HCT116 (cell line): ENCODE results near the gene RETREG1. TPM values are rescaled to one million over a fixed set of nuclear protein-coding genes. Genes with fewer than 3 reads are reported as not detected.

Experiments
- ATAC-seq: fragments of 200-7000 bp; cut with Tn5 transposase; 2 replicates; pipeline ENCODE4 v1.9.1; 2020; ENCODE audit warnings: mild to moderate bottlenecking, moderate library complexity
- BruUV-seq: library from RNA; stranded (reverse); fragments of 400-500 nt; replicated peaks from 2 replicates; lab custom pipeline; 2021; lab: Mats Ljungman, UMichigan
- CTCF ChIA-PET: fragments of 300-600 bp; sonication (Branson Sonifier 250); formaldehyde crosslinking; loops from one replicate; lab custom pipeline; 2021; ENCODE audit warnings: antibody characterized with exemption; lab: Charles Lee
- POLR2A ChIA-PET: fragments of 300-600, 350-600 bp; sonication (Branson Sonifier 250); formaldehyde crosslinking; loops from one replicate; lab custom pipeline; 2021; ENCODE audit warnings: antibody characterized with exemption; lab: Charles Lee
- RAD21 ChIA-PET, 2 experiments: fragments of 300-600 bp; sonication (Branson Sonifier 250); formaldehyde crosslinking; loops; one replicate each; lab custom pipeline; 2023; ENCODE audit warnings: low total read pairs in 2 of 2; ENCODE audit not compliant: uncharacterized antibody in 2 of 2, unreplicated experiment in 2 of 2, low non-redundant PET in 1 of 2; lab: Charles Lee
- DNase-seq: peaks from one replicate; pipeline ENCODE4 v3.0.0-alpha.2; 2010; ENCODE audit warnings: low read depth, low spot score
- H2AFZ ChIP-seq: fragments of 200-600 bp; shearing (Covaris generic), sonication (generic); 2 replicates; pipeline ENCODE4 v1.6.1; 2017; ENCODE audit warnings: low read depth, mixed run types, mixed read lengths, antibody characterized with exemption, low read length; ENCODE audit not compliant: poor library complexity, severe bottlenecking
- H3K27ac ChIP-seq: 2 replicates; pipeline ENCODE4 v1.5.1; 2012; ENCODE audit warnings: low read depth, low read length
- H3K27me3 ChIP-seq: fragments of 200-600 bp; sonication (generic); 2 replicates; pipeline ENCODE4 v1.6.1; 2016; ENCODE audit warnings: mixed run types, low read length, mixed read lengths; ENCODE audit not compliant: insufficient read depth
- H3K36me3 ChIP-seq, 2 experiments: fragments of 200-500 bp in 1 of 2; fragments of 200-600 bp in 1 of 2; sonication (Bioruptor generic) in 1 of 2; sonication (generic) in 1 of 2; 2 replicates each; pipeline versions ENCODE4 v1.5.1 to v1.6.1; 2014 to 2016; ENCODE audit warnings: low read length in 2 of 2, inconsistent platforms in 1 of 2, mixed read lengths in 1 of 2, mixed run types in 1 of 2; ENCODE audit not compliant: insufficient read depth in 2 of 2, control insufficient read depth in 1 of 2
- H3K4me1 ChIP-seq, 2 experiments: fragments of 200-600 bp in 1 of 2; sonication (generic) in 1 of 2; 2 replicates each; pipeline versions ENCODE4 v1.5.1 to v1.6.1; 2012 to 2017; ENCODE audit warnings: low read length in 2 of 2, inconsistent platforms in 1 of 2, mild to moderate bottlenecking in 1 of 2, mixed read lengths in 1 of 2, mixed run types in 1 of 2, moderate library complexity in 1 of 2; ENCODE audit not compliant: insufficient read depth in 2 of 2, control insufficient read depth in 1 of 2
- H3K4me2 ChIP-seq: fragments of 200-600 bp; sonication (generic); 2 replicates; pipeline ENCODE4 v1.6.1; 2017; ENCODE audit warnings: mixed run types, low read length, mixed read lengths
- H3K4me3 ChIP-seq, 2 experiments: fragments of 200-600 bp in 1 of 2; sonication (generic) in 1 of 2; replicated peaks in 1 of 2; 2 replicates each; pipeline ENCODE4 v1.5.1; 2011 to 2016; ENCODE audit warnings: low read length in 2 of 2, control low read depth in 1 of 2, low read depth in 1 of 2, mild to moderate bottlenecking in 1 of 2, mixed read lengths in 1 of 2, mixed run types in 1 of 2
- H3K79me2 ChIP-seq: fragments of 200-600 bp; sonication (generic); 2 replicates; pipeline ENCODE4 v1.6.1; 2017; ENCODE audit warnings: mild to moderate bottlenecking, mixed run types, low read length, moderate library complexity, mixed read lengths; ENCODE audit not compliant: insufficient read depth
- H3K9ac ChIP-seq: fragments of 200-600 bp; sonication (generic); 2 replicates; pipeline ENCODE4 v1.6.1; 2016; ENCODE audit warnings: low read length, mixed read lengths
- H3K9me2 ChIP-seq: fragments of 200-600 bp; sonication (generic), shearing (Covaris generic); 2 replicates; pipeline ENCODE4 v1.6.1; 2017; ENCODE audit warnings: mixed run types, mild to moderate bottlenecking, moderate library complexity; ENCODE audit not compliant: insufficient read depth
- H3K9me3 ChIP-seq, 2 experiments: fragments of 200-500 bp in 1 of 2; fragments of 200-600 bp in 1 of 2; sonication (Bioruptor generic) in 1 of 2; sonication (generic) in 1 of 2; 2 replicates each; pipeline ENCODE4 v1.6.1; 2014 to 2017; ENCODE audit warnings: low read length in 2 of 2, mixed read lengths in 2 of 2, inconsistent platforms in 1 of 2, low read depth in 1 of 2, mild to moderate bottlenecking in 1 of 2, mixed run types in 1 of 2, moderate library complexity in 1 of 2; ENCODE audit not compliant: control insufficient read depth in 1 of 2, insufficient read depth in 1 of 2
- H4K20me1 ChIP-seq: fragments of 200-600 bp; sonication (generic), shearing (Covaris generic); 2 replicates; pipeline ENCODE4 v1.6.1; 2017; ENCODE audit warnings: mixed run types, mild to moderate bottlenecking, moderate library complexity; ENCODE audit not compliant: insufficient read depth
- ATF3 ChIP-seq: IDR thresholded peaks from 2 replicates; pipeline ENCODE4 v1.6.1; 2012
- CBX3 ChIP-seq: IDR thresholded peaks from 2 replicates; pipeline ENCODE4 v1.6.1; 2012; ENCODE audit warnings: low read depth
- CEBPB ChIP-seq: IDR thresholded peaks from 2 replicates; pipeline ENCODE4 v1.6.1; 2012; ENCODE audit warnings: low read depth
- CTCF ChIP-seq, 3 experiments: fragments of 200-600 bp in 1 of 3; sonication (generic) in 1 of 3; IDR thresholded peaks in 2 of 3; conservative IDR thresholded peaks in 1 of 3; 2 replicates each; pipeline ENCODE4 v1.5.1; 2012 to 2017; ENCODE audit warnings: low read depth in 2 of 3, low read length in 2 of 3, antibody characterized with exemption in 1 of 3, borderline replicate concordance in 1 of 3, control low read depth in 1 of 3, mild to moderate bottlenecking in 1 of 3, mixed read lengths in 1 of 3, mixed run types in 1 of 3, moderate library complexity in 1 of 3; ENCODE audit not compliant: insufficient read depth in 1 of 3
- EZH2 ChIP-seq: fragments of 200-600 bp; sonication (generic); IDR thresholded peaks from 2 replicates; pipeline ENCODE4 v1.6.1; 2017; ENCODE audit warnings: antibody characterized with exemption, mixed run types
- EZH2phosphoT487 ChIP-seq: fragments of 200-600 bp; IDR thresholded peaks from 2 replicates; pipeline ENCODE4 v1.6.1; 2018; ENCODE audit warnings: antibody characterized with exemption, borderline replicate concordance
- JUND ChIP-seq: IDR thresholded peaks from 2 replicates; pipeline ENCODE4 v1.6.1; 2012
- MAX ChIP-seq: IDR thresholded peaks from 2 replicates; pipeline ENCODE4 v1.6.1; 2012
- RAD21 ChIP-seq: IDR thresholded peaks from 2 replicates; pipeline ENCODE4 v1.6.1; 2012; ENCODE audit warnings: low read depth, mild to moderate bottlenecking
- REST ChIP-seq: IDR thresholded peaks from 2 replicates; pipeline ENCODE4 v1.6.1; 2012; ENCODE audit warnings: low read depth
- SIN3A ChIP-seq: IDR thresholded peaks from 2 replicates; pipeline ENCODE4 v1.6.1; 2012; ENCODE audit warnings: low read depth
- SP1 ChIP-seq: IDR thresholded peaks from 2 replicates; pipeline ENCODE4 v1.6.1; 2012; ENCODE audit warnings: low read depth
- SRF ChIP-seq: IDR thresholded peaks from 2 replicates; pipeline ENCODE4 v1.6.1; 2012; ENCODE audit warnings: low read depth
- ZNF274 ChIP-seq: fragments of 200-500 bp; sonication (Bioruptor generic); IDR thresholded peaks from 2 replicates; pipeline ENCODE4 v1.6.1; 2014; ENCODE audit warnings: mild to moderate bottlenecking, low read depth, low read length, inconsistent platforms
- intact Hi-C: fragments of 100-400 bp; cut with micrococcal nuclease; formaldehyde crosslinking; loops from 2 replicates; pipeline ENCODE4 v1.10.0; 2022
- total RNA-seq: library from RNA; stranded (reverse); gene quantifications from one replicate; pipeline ENCODE4 v1.2.1, GENCODE V29; 2021; ENCODE audit not compliant: unreplicated experiment

Gene RETREG1
- total RNA-seq, 1 experiment from 2014 or later: 6.0 TPM

- TF ChIP-seq SRF (no peak), ATF3 (no peak), CEBPB (no peak), JUND (no peak), EZH2phosphoT487 (no peak), EZH2 (no peak), SP1 (no peak), CTCF (IDR thresholded peaks at IDR 0.05 in 2 of 3, conservative IDR thresholded peaks at IDR 0.05 in 1 of 3; ENCODE audit: borderline replicate concordance in 1 of 3, insufficient read depth in 1 of 3, low read depth in 2 of 3, low read length in 2 of 3) (no peak), REST (no peak), MAX (no peak), SIN3A (no peak), RAD21 (no peak), ZNF274 (no peak), CBX3 (no peak)
- H3K9me3 ChIP-seq: no peaks in the 10 kb centered on the region
- ChIA-PET RAD21 (no interaction called here), CTCF (no interaction called here), POLR2A (no interaction called here)
- BruUV-seq: no TSS peak
- H4K20me1 ChIP-seq: no peaks in the 10 kb centered on the region
- H3K36me3 ChIP-seq: no peaks in the 10 kb centered on the region
- H3K9me2 ChIP-seq: no peaks in the 10 kb centered on the region
- no peak overlapping the region for H3K4me2 ChIP-seq
- no peak overlapping the region for H3K27ac ChIP-seq
- intact Hi-C loops: no loop called here
- H2AFZ ChIP-seq: no peak overlapping the region
- no peaks in the 10 kb centered on the region for H3K27me3 ChIP-seq
- H3K4me3 ChIP-seq: no peak overlapping the region
- no peaks in the 10 kb centered on the region for H3K79me2 ChIP-seq
- H3K4me1 ChIP-seq: no peaks in the 10 kb centered on the region
- no peak for ATAC-seq
- no peak overlapping the region for H3K9ac ChIP-seq
- DNase-seq: no peak
These were observed 123.5 kb downstream of the RETREG1 start for GRCh38 chr5:16493261-16493660.
